IPS-15b (cell line): ENCODE measurements around the gene IRX2.

ENCODE experiments used
- H3K27me3 ChIP-seq: one replicate; pipeline ENCODE4 v1.6.1; 2013; ENCODE audit warnings: low read length; ENCODE audit not compliant: control insufficient read depth, insufficient read depth
- H3K36me3 ChIP-seq: one replicate; pipeline ENCODE4 v1.6.1; 2013; ENCODE audit warnings: low read length; ENCODE audit not compliant: control insufficient read depth, insufficient read depth
- H3K4me1 ChIP-seq: one replicate; pipeline ENCODE4 v1.6.1; 2013; ENCODE audit warnings: mild to moderate bottlenecking, low read length; ENCODE audit not compliant: control insufficient read depth, insufficient read depth
- H3K4me3 ChIP-seq: one replicate; pipeline ENCODE4 v1.5.1; 2013; ENCODE audit warnings: low read depth, low read length
- H3K9ac ChIP-seq: one replicate; pipeline ENCODE4 v1.6.1; 2013; ENCODE audit warnings: low read depth, mild to moderate bottlenecking, low read length
- H3K9me3 ChIP-seq: one replicate; pipeline ENCODE4 v1.6.1; 2013; ENCODE audit warnings: mild to moderate bottlenecking, low read length; ENCODE audit not compliant: control insufficient read depth, insufficient read depth

The IRX2 gene

DNA sequence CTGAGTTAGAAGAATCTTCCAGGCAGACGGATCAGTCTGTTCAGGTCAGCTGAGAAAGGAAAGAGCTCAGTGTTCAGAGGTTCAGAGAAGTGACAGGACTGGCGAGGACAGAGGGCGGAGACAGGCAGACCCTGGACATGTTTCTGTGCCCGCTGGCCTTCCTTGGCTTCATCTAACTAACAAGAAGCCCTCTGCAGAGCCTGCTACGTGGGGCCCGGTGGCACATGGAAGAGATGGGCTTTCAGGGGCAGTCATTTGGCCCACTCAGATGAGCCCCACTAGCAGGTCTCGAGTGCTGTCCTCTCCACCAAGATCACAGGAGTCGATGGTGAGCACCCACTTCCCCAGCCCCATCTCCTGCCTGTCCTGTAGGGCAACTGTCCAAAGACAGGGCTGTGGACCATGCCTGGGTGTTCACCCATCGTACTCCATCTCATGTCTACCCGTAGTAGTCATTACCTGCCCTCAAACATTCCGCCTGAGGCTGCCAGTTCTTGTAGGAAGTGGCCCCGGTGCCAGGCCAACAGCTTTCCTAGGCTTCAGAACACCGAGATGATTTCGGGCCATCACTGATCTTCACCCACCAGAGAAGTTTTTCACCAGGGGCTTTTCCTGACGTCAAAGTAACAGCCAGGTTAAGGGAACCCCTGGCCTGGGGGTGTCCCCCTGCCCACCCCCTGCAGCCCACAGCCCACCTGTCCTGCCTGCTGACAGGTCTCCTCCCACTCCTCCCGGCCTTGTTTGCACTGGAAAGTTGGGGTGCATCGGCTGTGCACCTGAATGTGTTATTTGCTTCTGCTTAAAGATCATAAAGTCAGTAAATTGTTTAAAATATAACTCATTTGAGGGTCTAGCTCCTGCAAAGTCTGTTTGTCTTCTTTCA, 14.0 kb downstream of the IRX2 start:
- no peaks in the 10 kb centered on the region for H3K9me3 ChIP-seq
- no peaks in the 10 kb centered on the region for H3K36me3 ChIP-seq
- no peak overlapping the region for H3K4me3 ChIP-seq
- no peak overlapping the region for H3K9ac ChIP-seq
- H3K4me1 ChIP-seq, result peaks cover 2% of the 10 kb centered on the region
- peaks cover 61% of the 10 kb centered on the region for H3K27me3 ChIP-seq

DNA sequence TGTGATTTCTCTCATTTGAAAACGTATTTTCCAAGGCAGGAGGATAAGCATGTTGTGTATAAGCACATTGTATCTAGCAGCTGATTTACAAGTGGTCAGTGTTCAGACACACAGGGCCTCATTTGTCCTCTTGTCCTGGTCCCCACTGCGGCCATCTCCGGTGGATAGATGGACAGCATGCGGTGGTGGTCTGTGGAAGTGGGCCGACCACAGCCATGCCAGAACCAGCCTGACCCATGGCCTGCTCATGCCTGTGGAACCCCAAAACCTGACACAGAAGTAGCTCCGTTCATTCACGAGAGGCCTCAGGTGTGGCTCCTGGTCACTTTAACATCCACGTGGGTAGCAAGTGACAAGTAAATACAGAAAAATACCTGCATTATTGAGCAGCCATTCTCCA, 14.6 kb downstream of the IRX2 start:
- peaks cover 55% of the 10 kb centered on the region for H3K27me3 ChIP-seq
- no peaks in the 10 kb centered on the region for H3K36me3 ChIP-seq
- no peak overlapping the region for H3K9ac ChIP-seq
- no peaks in the 10 kb centered on the region for H3K9me3 ChIP-seq
- H3K4me1 ChIP-seq, result peaks cover 2% of the 10 kb centered on the region
- H3K4me3 ChIP-seq, result no peak overlapping the region

DNA sequence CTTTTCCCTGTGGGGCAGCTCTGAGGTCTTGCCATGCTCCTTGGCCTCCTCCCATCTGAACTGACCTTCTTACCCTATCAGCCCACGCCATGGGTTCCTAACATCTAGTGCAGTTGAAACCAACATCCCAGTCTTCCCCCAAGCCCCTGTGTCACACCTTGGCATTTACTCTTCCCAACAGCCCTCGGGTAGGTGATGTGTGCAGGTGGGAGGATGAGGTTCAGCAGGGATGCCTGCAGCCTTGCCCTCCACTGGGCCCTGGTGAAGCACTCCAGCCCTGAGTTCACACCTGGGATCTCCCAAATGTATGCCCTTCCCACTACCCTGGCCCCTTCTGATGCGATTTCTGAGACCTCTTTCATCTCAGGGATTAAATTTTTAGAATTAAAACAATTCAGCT, 15.5 kb downstream of the IRX2 start:
- H3K9me3 ChIP-seq, result no peaks in the 10 kb centered on the region
- no peaks in the 10 kb centered on the region for H3K36me3 ChIP-seq
- H3K27me3 ChIP-seq, result peaks cover 46% of the 10 kb centered on the region
- peaks cover 2% of the 10 kb centered on the region for H3K4me1 ChIP-seq
- no peak overlapping the region for H3K9ac ChIP-seq
- no peak overlapping the region for H3K4me3 ChIP-seq

DNA sequence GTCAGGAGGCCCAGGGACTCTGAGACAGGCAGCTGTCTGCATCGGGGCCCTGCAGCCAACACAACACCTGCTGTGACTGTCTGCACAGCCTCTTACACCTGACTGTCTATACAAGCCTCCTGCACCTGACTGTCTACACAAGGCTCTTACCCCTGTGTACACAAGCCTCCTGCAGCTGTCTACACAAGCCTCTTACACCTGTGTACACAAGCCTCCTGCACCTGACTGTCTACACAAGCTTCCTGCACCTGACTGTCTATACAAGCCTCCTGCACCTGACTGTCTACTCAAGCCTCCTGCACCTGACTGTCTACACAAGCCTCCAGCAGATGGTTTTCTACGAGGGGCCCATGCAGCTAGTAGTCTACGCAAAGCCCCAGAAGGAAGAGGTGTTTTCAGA, 18.6 kb downstream of the IRX2 start:
- H3K9me3 ChIP-seq, result no peaks in the 10 kb centered on the region
- peaks cover 18% of the 10 kb centered on the region for H3K27me3 ChIP-seq
- no peak overlapping the region for H3K4me3 ChIP-seq
- H3K4me1 ChIP-seq, result no peaks in the 10 kb centered on the region
- no peak overlapping the region for H3K9ac ChIP-seq
- H3K36me3 ChIP-seq, result no peaks in the 10 kb centered on the region

DNA sequence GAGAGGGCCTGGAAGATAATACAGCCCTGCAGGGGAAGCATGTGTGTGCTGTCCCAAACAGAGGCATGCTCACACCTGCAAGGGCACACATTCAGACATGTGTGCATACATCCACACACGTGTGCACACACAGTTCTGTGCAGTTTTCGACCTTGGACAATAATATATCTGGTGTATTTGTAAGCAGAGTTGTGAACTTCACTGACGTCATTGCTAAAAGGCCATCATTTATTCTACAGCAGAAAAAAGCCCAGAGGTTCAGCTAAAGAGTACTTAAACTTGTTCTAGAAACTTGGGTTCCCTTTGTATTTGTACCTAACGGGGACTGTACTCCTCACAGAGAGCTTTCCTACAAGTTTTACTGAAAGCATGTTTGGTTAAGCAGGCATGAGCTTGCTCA, 19.5 kb downstream of the IRX2 start:
- Histone ChIP-seq H3K9ac (no peak overlapping the region), H3K36me3 (no peaks in the 10 kb centered on the region), H3K4me1 (no peaks in the 10 kb centered on the region), H3K27me3 (peaks cover 10% of the 10 kb centered on the region), H3K9me3 (no peaks in the 10 kb centered on the region), H3K4me3 (no peak overlapping the region)

DNA sequence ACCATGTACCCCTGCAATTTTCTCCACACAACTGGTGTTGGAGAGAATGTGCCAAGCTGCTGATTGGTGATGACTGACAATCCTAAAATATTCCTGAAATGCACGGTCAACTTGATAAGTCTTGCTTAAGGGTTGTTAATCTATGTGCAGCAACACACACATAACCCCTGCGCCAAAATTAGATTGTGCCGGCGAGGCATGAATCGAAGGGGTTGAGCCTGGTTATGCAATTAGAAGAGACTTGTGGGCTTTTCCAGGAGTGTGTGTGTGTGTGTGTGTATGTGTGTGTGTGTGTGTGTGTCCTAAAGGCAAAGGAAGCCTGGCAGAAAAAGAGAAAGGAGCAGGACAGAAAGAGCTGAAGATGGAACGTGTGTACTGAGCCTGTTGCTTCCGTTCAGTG, 22.3 kb downstream of the IRX2 start:
- Histone ChIP-seq H3K4me1 (no peaks in the 10 kb centered on the region), H3K27me3 (peaks cover 3% of the 10 kb centered on the region), H3K9ac (no peak overlapping the region), H3K36me3 (no peaks in the 10 kb centered on the region), H3K9me3 (no peaks in the 10 kb centered on the region), H3K4me3 (no peak overlapping the region)

DNA sequence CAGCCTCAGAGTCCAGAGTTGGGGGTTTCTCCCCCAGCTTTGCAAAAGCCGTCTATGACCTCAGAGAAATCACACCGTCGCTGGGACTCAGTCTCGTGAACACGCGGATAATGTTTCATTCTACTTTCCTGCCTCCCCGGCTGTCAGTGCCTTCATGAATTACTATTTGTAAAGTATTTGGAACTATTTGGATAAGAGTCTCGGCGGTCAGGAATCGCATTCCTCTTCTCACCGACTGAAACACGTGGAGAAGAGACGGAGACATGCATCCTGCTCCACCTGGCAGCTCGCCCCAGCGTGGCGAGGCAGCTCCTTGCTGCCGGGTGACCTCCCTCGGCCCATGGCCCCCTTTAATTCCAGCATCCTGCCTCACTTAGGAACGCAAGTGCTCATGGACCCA, 23.9 kb downstream of the IRX2 start:
- H3K4me1 ChIP-seq, result no peaks in the 10 kb centered on the region
- H3K9ac ChIP-seq, result no peak overlapping the region
- H3K27me3 ChIP-seq, result no peaks in the 10 kb centered on the region
- H3K4me3 ChIP-seq, result no peak overlapping the region
- no peaks in the 10 kb centered on the region for H3K36me3 ChIP-seq
- H3K9me3 ChIP-seq, result no peaks in the 10 kb centered on the region

DNA sequence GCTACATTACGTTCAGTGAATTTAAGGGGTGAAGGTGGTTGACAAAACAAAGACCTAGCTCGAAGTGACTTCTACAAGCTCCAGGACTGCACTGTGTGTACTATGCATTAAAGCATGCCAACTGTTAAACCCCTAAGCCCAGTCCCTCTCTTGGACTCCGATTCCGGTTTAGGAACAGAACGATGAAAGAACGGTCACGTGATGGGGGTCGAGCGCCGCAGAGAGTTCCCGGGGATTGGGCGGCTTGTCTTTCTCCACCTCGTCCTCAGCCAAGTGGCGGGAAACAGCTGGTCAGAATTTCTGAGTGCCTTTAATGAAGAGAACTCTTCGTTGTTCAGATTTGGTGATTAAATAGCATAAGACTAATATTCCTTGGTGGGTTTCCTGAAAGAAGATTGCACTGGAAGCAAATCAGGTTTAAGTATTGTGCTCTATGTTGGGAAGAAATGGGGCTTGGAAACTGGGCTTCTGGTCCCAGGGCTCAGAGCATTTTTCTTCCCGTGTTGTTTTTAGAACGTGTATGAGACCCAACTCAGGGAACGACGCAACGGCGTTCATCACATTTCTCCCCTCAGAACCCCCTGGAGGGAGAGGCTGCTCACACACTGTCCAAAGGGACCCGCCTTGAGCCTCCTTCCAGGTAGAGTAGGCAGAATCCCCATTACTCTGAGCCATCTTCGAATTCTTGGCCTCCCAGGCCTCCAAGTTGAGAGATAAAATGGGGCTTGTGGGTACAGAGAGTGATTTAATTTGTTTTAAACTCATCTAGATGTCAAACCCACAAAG, 25.3 kb downstream of the IRX2 start:
- Histone ChIP-seq H3K4me3 (no peak overlapping the region), H3K9me3 (no peaks in the 10 kb centered on the region), H3K27me3 (no peaks in the 10 kb centered on the region), H3K4me1 (no peaks in the 10 kb centered on the region), H3K36me3 (no peaks in the 10 kb centered on the region), H3K9ac (no peak overlapping the region)

DNA sequence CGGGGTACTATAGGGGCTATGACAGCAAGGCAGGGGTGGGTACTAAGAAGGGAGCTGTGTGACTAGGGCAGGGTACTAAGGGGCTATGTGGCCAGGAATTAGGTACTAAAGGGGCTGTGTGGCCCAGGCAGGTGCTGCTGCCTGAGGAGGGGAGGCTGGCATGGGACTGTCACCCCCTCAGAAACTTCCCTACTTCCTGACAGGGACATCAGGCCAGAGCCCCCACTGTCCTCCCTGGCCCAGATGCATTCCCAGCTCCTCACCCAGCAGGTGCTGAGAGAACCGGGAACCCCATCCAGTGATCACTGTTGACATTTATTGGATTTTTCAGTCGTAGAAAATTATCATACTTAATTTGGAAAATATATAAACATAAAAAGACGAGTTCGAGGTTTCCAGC, 26.6 kb downstream of the IRX2 start:
- no peaks in the 10 kb centered on the region for H3K36me3 ChIP-seq
- H3K9me3 ChIP-seq, result no peaks in the 10 kb centered on the region
- H3K27me3 ChIP-seq, result no peaks in the 10 kb centered on the region
- H3K9ac ChIP-seq, result no peak overlapping the region
- no peak overlapping the region for H3K4me3 ChIP-seq
- no peaks in the 10 kb centered on the region for H3K4me1 ChIP-seq

DNA sequence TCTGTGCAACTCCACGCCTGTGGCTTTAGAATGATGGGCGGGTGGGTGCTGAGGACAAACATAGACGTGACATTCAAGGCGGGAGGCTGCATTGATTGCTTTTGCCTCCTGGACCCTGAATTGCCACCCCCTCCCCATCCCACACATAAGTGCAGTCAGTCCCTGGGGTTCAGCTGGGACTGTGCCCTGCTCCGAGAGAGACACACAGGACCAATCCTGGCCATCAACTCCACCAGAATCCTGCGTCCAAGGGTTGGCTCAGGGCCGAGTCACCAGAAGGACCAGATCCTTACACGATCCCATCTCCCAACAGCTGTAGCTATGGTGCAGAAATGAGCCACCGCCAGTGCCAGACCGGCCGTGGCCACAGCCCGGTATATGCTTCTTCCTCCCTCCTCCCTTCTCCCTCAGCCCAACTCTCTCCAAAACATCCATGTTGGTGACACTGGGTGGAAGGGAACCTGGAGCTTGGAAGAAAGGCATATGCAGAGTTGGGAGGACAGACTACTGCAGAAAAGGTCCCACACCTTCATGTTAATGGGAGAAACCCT, 27.4 kb downstream of the IRX2 start:
- no peaks in the 10 kb centered on the region for H3K27me3 ChIP-seq
- no peak overlapping the region for H3K9ac ChIP-seq
- no peaks in the 10 kb centered on the region for H3K9me3 ChIP-seq
- no peak overlapping the region for H3K4me3 ChIP-seq
- no peaks in the 10 kb centered on the region for H3K36me3 ChIP-seq
- H3K4me1 ChIP-seq, result no peaks in the 10 kb centered on the region

DNA sequence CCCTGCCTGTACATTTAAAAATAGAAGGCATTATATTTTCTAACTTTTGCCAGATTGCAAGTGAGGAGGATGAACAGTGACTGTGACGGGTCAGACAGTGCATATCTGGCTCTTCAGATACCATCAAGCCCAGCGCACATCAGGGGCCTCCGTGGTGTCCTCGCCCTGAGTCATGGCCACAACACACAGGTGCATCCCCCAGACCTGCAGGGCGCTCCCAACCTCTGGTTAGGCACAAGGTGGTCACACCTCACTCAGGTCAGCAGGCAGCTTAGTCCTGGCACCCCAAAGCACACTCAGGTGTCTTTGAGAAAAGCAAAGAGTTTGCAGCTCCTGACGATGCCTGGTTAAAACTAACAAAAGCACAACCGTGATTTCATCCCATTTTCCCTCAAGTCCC, 28.6 kb downstream of the IRX2 start:
- Histone ChIP-seq H3K4me1 (no peaks in the 10 kb centered on the region), H3K4me3 (no peak overlapping the region), H3K27me3 (no peaks in the 10 kb centered on the region), H3K36me3 (no peaks in the 10 kb centered on the region), H3K9me3 (no peaks in the 10 kb centered on the region), H3K9ac (no peak overlapping the region)
